Right atrium auricular region (tissue), 2 donors: ENCODE data around the gene KCNQ1. TPM values are rescaled to one million over a fixed set of nuclear protein-coding genes. Genes with fewer than 3 reads are reported as not detected.

Source experiments
- DNase-seq: peaks from one replicate; pipeline ENCODE4 v3.0.0-alpha.2; 2019; ENCODE audit warnings: low spot score
- H3K27ac ChIP-seq, 2 donors: fragments of 200-600 bp; sonication (generic); 1 replicate in 1 of 2; 2 replicates in 1 of 2; pipeline ENCODE4 v1.5.1; 2016 to 2019
- H3K27me3 ChIP-seq, 2 donors: fragments of 200-600 bp; sonication (generic); one replicate each; pipeline versions ENCODE4 v1.5.1 to v1.6.0; 2017 to 2019
- H3K36me3 ChIP-seq: fragments of 200-600 bp; sonication (generic); one replicate; pipeline ENCODE4 v1.5.1; 2016
- H3K4me1 ChIP-seq, 2 donors: fragments of 200-600 bp; sonication (generic); one replicate each; pipeline versions ENCODE4 v1.5.1 to v1.6.0; 2017 to 2019
- H3K4me3 ChIP-seq, 2 donors: fragments of 200-600 bp; sonication (generic); 1 replicate in 1 of 2; 2 replicates in 1 of 2; pipeline ENCODE4 v1.5.1; 2017 to 2019; ENCODE audit warnings: mild to moderate bottlenecking in 1 of 2, moderate library complexity in 1 of 2
- H3K9me3 ChIP-seq, 2 donors: fragments of 200-600 bp; sonication (generic); one replicate each; pipeline ENCODE4 v1.5.1; 2019
- total RNA-seq, 2 donors: library from RNA; depleted of rRNA; stranded (reverse); fragments of >200 nt; gene quantifications; one replicate each; pipeline ENCODE4 v1.1.0, GENCODE V29; 2016
- TF ChIP-seq, protein P1 (sequence below), 2 donors: fragments of 200-600 bp; sonication (generic); IDR thresholded peaks; one replicate each; pipeline ENCODE4 v1.5.1; 2019; ENCODE audit warnings: antibody characterized with exemption in 2 of 2

The KCNQ1 gene
- total RNA-seq, 2 donors from 2014 or later: 12.7 to 25.1 TPM

- TF ChIP-seq, protein P1, sequence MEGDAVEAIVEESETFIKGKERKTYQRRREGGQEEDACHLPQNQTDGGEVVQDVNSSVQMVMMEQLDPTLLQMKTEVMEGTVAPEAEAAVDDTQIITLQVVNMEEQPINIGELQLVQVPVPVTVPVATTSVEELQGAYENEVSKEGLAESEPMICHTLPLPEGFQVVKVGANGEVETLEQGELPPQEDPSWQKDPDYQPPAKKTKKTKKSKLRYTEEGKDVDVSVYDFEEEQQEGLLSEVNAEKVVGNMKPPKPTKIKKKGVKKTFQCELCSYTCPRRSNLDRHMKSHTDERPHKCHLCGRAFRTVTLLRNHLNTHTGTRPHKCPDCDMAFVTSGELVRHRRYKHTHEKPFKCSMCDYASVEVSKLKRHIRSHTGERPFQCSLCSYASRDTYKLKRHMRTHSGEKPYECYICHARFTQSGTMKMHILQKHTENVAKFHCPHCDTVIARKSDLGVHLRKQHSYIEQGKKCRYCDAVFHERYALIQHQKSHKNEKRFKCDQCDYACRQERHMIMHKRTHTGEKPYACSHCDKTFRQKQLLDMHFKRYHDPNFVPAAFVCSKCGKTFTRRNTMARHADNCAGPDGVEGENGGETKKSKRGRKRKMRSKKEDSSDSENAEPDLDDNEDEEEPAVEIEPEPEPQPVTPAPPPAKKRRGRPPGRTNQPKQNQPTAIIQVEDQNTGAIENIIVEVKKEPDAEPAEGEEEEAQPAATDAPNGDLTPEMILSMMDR (IDR thresholded peaks at IDR 0.05): no peak
- Histone ChIP-seq H3K9me3 (peaks cover 0 to 6% of the 10 kb centered on the region in 2 donors), H3K4me3 (no peak overlapping the region), H3K27me3 (no peaks in the 10 kb centered on the region), H3K4me1 (peaks cover 0 to 38% of the 10 kb centered on the region in 2 donors), H3K27ac (no peak overlapping the region), H3K36me3 (no peaks in the 10 kb centered on the region)
- DNase-seq: no peak
These were observed 385.4 kb downstream of the KCNQ1 start for GRCh38 chr11:2830030-2830812.

GRCh38 chr11:2830886-2831285, 386.1 kb downstream of the KCNQ1 start:
- no peaks in the 10 kb centered on the region for H3K36me3 ChIP-seq
- H3K27ac ChIP-seq: no peak overlapping the region
- TF ChIP-seq, protein P1 (IDR thresholded peaks at IDR 0.05): no peak
- no peak for DNase-seq
- H3K4me1 ChIP-seq: peaks cover 0 to 33% of the 10 kb centered on the region in 2 donors
- no peak overlapping the region for H3K4me3 ChIP-seq
- peaks cover 0 to 6% of the 10 kb centered on the region in 2 donors for H3K9me3 ChIP-seq
- no peaks in the 10 kb centered on the region for H3K27me3 ChIP-seq

GRCh38 chr11:2831781-2832532, 387.1 kb downstream of the KCNQ1 start:
- TF ChIP-seq, protein P1 (IDR thresholded peaks at IDR 0.05): no peak

DNA sequence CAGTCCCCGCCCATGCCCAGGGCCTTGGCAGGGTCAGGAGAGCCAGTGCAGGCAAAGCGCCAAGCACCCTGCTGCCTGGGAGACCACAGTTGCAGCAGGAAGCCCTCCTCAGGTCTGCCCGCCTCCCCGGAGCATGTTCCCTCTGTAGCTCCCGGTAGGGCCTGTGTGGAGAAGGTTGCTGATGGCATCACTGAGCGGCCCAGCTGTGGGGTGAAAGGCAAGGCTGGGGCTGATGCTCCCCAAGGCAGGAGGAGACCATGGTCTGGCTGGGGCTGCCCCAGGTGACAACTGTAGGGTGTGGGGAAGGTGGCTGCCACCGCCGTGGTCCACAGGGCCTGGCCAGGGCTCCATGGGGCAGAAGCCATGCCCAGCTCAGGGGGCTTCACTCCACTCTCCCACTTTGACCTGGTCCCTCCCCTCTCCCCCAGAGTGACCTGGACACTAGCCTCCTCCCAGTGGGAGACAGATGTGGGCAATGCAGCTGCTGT, 387.8 kb downstream of the KCNQ1 start:
- Histone ChIP-seq H3K27ac (no peak overlapping the region), H3K9me3 (peaks cover 0 to 6% of the 10 kb centered on the region in 2 donors), H3K36me3 (no peaks in the 10 kb centered on the region), H3K27me3 (no peaks in the 10 kb centered on the region), H3K4me3 (no peak overlapping the region), H3K4me1 (peaks cover 0 to 33% of the 10 kb centered on the region in 2 donors)
- TF ChIP-seq, protein P1 (IDR thresholded peaks at IDR 0.05): no peak
- DNase-seq: no peak

More at GRCh38 chr11:2831781-2832532, 387.1 kb downstream of the KCNQ1 start:
- no peak for DNase-seq
- Histone ChIP-seq H3K9me3 (peaks cover 0 to 6% of the 10 kb centered on the region in 2 donors), H3K4me1 (peaks cover 0 to 33% of the 10 kb centered on the region in 2 donors), H3K36me3 (no peaks in the 10 kb centered on the region), H3K27me3 (no peaks in the 10 kb centered on the region), H3K4me3 (no peak overlapping the region), H3K27ac (no peak overlapping the region)

DNA sequence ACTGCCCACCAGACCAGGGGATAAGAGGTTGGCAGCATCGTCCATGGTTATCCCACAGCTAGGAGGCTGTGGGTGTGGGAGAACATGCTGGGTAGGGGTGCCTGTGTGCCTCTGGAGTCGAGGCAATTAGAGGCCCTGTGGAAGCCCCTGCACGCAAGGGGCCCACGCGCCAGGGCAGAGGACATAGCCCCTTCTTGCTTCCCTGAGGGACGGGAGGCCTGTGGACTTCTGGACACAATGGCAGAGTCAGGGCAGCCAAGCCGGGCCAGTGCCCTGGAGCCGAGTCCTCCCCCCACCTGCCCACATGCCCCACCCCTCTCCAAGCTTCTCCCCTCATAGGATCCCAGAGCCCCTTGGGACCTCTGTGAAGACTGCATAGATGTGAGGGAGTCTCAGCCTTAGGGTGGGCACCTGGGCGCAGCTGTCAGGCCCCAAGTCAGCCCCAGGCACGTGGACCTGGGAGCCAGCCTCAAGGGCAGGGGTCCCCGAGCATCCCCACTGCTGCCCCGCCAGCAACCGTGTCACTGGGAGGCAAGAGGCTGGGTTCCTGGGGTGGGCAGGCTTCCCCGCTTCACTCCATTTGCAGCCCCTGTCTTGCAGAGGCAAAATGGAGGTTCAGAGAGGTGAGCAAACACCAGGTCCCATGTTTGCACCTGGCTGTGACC, 388.4 kb downstream of the KCNQ1 start:
- TF ChIP-seq, protein P1 (IDR thresholded peaks at IDR 0.05): no peak
- no peaks in the 10 kb centered on the region for H3K27me3 ChIP-seq
- peaks cover 0 to 31% of the 10 kb centered on the region in 2 donors for H3K4me1 ChIP-seq
- H3K36me3 ChIP-seq: no peaks in the 10 kb centered on the region
- peaks cover 0 to 6% of the 10 kb centered on the region in 2 donors for H3K9me3 ChIP-seq
- H3K27ac ChIP-seq: no peak overlapping the region
- no peak for DNase-seq
- H3K4me3 ChIP-seq: no peak overlapping the region
